ENCODE results near the gene PDP2.

DNA sequence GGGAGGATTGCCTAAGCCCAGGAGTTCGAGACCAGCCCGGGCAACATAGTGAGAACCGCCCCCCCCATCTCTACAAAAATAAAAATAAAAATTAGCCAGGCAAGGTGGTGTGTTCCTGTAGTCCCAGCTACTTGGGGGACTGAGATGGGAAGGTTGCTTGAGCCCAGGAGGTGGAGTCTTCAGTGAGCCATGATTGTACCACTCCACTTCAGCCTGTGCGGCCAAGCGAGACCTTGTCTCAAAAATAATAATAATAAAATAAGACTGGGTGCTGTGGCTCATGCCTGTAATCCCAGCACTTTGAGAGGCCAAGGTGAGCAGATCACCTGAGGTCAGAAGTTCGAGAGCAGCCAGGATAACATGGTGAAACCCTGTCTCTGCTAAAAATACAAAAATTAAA, 11.5 kb downstream of the PDP2 start:
- TF ChIP-seq EZH2 (IDR thresholded peaks at IDR 0.05; ENCODE audit: low read length), result no peak
- TF ChIP-seq, protein P1, sequence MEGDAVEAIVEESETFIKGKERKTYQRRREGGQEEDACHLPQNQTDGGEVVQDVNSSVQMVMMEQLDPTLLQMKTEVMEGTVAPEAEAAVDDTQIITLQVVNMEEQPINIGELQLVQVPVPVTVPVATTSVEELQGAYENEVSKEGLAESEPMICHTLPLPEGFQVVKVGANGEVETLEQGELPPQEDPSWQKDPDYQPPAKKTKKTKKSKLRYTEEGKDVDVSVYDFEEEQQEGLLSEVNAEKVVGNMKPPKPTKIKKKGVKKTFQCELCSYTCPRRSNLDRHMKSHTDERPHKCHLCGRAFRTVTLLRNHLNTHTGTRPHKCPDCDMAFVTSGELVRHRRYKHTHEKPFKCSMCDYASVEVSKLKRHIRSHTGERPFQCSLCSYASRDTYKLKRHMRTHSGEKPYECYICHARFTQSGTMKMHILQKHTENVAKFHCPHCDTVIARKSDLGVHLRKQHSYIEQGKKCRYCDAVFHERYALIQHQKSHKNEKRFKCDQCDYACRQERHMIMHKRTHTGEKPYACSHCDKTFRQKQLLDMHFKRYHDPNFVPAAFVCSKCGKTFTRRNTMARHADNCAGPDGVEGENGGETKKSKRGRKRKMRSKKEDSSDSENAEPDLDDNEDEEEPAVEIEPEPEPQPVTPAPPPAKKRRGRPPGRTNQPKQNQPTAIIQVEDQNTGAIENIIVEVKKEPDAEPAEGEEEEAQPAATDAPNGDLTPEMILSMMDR (optimal IDR thresholded peaks at IDR 0.05 in 1 of 3, IDR thresholded peaks at IDR 0.05 in 1 of 3, conservative IDR thresholded peaks at IDR 0.05 in 1 of 3; ENCODE audit: extremely low read depth in 1 of 3, insufficient read depth in 2 of 3, low read length in 3 of 3), result no peak
